HG02588 (cell line): ENCODE data around the gene DUSP1.

ENCODE experiments used
- ATAC-seq: cut with Tn5 transposase; IDR thresholded peaks from one replicate; pipeline ENCODE4 v1.9.1; 2021; ENCODE audit warnings: mild to moderate bottlenecking, moderate library complexity; ENCODE audit not compliant: unreplicated experiment

The DUSP1 gene

DNA sequence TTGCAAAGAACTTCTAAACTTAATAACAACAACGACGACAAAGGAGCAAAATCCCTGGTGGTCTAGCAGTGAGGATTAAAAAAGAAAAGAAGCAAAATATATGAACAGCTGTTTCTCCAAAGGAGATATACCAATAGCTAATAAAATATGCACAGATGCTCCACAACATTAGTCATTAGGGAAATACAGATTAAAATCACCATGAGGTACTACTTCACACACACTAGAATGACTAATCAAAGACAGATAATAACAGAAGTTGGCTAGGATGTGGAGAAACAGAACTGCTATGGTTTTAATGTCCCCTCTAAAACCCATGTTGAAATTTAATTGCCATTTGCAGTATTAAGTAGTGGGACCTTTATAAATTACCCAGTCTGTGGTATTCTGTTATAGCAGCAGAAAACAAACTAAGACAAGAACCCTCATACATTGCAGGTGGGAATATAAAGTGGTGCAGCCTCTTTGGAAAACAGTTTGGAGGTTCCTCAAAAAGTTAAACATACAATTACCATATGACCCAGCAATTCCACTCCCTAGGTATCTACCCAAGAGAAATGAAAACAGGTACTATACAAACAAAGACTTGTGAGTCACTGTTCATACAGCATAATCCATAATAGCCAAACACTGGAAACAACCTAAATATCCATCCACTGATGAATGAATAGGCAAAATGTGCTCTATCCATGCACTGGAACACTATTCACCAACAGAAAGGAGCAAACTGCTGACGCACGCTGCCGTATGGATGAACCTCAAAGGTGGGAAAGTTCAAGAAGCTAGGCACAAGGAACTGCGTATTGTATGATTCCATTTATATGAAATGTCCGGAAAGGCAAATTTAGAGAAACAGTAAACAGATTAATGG is 11.4 kb upstream of the DUSP1 start:
- ATAC-seq: no peak

DNA sequence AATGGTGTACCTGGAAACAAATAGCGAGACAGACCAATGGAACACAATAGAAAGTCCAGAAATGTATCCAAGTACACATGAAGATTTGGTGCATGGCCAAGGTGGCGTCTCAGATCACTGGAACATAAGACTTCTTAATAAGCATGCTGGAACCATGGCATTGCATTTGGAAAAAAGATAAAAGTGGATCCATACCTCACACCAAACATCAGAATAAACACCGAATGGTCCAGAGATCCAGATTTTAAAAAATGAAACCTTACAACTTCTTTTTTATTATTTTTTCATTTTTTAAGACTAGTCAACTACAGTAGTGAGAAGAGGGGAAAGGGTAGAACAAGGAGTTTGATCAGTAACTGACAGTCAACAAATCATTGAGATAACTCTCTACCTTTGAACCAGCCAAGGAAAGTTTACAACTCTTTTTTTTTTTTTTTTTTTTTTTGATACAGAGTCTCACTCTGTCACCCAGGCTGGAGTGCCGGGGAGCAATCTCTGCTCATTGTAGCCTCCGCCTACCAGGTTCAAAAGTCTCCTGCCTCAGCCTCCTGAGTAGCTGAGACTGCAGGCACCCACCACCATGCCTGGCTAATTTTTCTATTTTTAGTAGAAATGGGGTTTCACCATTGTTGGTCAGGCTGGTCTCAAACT is 8.8 kb upstream of the DUSP1 start:
- no peak for ATAC-seq

DNA sequence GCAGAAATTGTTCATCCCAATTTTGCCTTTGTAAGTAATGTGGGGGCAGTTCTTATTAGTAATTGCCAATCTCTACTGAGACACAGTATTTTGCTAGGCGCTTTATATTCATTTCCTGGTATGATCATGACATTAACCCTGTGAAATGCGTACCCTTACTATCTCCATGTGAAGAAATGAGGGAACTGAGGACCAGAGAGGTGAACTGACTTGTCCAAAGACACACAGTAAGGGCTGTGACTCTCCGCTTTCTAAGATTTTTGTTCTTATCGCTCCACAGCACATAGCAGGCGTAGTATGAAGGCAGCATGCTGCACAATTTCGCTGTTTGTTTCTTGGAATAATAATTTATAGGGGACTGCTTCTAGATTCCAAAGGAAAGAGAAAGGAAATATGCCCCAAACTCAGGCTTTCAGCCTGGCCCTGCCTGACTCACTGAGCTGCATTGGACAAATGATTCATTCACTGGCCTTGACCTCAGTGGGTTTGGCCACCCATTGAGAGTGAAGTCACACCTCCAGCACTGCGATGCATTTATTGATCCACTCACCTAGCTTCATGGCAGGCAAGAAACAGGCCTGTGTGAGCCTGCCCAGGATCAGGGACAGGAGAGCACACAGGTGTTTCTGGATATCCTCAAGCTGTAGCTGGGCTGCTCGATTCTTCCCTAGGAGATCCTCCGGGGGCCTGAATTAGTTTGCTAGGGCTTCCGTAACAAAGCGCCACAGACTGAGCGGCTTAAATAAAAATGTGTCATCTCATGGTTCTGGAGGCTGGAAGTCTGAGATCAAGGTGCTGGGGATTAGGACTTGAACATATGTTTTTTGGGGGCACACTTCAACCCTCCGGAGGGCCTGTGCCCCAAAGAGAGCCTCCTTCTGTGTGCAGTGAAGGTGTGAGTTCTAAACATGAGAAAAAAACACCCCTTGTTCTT is 7.2 kb upstream of the DUSP1 start:
- peak; percentile 17 for ATAC-seq

DNA sequence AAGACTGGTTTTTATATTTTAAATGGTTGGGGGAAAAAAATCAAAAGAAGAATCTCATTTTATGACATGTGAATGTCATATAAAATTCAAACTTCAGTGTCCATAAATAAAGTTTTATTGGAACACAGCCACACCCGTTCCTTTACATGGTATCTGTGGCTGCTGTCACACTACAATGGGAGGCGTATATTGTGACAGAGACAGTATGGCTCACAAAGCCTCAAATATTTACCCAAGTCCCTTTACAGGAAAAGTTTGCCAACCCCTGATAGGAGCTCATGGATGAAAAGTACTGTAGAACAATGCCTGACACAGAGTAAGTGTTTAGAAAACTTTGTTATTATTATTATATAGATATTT is 5.2 kb upstream of the DUSP1 start:
- no peak for ATAC-seq

DNA sequence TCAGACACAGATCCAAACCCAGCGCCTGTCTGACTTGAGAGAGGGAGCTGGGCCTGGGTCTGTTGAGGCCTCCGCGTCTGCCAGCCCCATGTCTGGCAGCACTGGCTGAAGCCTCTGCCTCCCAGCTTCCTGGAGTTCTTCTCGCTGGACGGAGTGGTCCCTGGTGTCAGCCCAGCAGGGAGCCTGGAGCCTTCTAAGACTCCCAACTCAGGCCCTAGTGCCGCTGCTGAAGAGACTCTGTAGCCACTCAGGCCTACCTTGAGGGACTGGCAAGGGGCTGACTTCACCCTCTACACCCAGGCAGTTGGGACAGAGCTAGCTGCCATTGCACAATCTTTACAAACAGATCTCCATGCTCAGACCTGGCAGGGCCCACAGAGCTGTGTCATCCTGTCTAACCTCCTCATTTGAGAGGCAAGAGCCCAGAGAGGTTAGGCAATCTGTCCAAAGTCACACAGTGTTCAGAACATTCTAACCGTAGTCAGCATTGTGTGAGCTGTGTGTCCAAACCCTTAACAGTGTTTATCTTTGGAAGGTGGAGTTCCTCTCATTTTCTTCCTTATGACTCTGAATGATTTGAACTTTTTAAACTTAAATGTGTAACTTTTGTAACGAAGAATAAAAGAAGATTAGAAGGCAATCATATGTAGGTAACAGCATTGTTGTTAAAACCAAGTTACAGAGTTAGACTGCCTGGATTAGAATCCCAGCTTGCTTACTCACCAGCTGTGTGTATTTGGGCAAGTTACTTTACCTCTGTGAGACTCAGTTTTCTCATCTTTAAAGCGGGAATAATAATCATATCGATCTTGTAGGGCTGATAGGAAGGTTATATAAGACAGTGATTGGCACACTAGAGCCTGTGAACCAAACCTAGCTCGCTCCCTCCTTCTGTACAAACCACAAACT is 4.6 kb upstream of the DUSP1 start:
- ATAC-seq: no peak

GRCh38 chr5:172774561-172775315 is 3.7 kb upstream of the DUSP1 start:
- no peak for ATAC-seq

DNA sequence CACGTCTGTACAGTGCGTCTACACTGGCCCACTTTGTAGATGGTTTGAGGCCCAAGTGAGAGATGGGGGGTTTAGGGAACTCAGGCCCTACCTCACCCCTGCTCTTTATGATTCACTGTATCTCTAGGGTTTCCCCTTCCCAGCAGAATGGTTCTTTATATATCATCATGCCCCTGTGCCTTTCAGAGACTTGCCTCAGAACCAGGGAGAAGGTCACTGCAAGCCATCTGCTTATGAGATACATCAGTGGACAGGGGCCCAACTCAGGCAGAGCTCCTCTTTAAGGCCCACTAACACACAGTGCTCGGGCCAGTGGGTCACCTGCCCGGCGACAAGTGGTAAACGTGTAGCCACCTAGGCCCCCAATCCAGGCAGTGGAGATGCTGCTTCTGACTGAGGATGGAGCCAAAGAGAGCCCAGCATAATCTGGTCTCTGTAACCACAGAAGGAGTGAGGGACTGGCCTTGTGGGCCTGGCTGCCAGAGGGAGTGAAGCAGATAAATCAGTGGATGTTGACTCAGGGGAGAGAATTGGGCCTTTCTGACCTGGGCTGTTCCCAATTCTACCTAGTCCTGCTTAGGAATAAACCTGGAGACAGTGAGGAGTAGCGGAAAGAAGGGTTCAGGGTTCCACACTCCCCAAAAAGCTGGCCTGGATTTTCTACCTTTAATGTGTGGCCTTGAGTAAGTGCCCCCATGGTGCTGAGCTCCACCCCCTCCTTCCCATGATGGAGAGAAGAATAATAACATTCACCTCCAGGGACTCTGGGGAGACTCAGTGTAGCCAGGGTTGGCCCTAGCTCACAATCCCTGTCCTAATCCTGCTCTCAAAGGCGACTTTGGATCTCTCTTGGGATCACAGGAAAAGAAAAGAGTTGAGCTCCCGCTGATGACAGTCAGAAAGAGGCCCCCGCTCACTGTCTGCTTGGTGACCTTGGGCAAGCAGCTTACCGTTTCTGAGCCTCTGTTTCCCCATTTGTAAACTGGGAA is 2.8 kb upstream of the DUSP1 start:
- no peak for ATAC-seq

- ATAC-seq: peak; percentile 18
Measured at GRCh38 chr5:172772112-172772906, 1.3 kb upstream of the DUSP1 start.

DNA sequence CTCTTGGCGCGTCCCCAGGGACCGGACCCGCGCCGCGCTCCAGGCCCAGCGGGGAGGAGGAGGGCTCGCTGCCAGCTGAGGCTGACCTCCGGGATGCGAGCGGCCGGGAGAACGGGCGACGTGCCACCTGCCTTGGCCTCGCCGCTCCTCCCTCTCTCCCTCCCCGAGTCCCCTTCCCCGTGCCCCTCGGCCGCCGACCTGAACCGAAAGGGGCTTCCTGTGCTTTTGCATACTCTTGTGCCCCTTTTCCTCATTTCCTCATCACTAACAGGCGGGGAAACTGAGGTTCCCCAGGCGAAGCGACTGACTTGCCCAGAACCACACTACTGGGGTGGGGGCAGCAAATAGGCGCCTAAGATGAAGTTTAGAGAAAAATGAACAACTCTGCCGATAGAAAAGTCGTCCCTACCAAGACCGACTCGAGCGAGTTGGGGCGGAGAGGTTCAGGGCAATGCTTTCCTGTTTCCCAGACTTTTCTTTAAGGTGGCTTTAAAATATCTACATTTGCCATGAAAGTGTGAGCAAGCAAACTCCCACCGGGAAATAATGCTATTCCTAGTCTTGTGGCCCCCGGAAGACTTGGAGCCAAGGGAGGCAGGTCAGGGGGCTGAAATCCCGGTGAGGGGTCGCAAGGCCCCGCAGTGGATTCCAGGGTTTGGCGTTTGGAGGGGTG is 580 bp upstream of the DUSP1 start:
- no peak for ATAC-seq

- no peak for ATAC-seq
Measured at GRCh38 chr5:172770374-172770674, 671 bp downstream of the DUSP1 start.

GRCh38 chr5:172769616-172770373 is 1.2 kb downstream of the DUSP1 start:
- ATAC-seq: no peak

DNA sequence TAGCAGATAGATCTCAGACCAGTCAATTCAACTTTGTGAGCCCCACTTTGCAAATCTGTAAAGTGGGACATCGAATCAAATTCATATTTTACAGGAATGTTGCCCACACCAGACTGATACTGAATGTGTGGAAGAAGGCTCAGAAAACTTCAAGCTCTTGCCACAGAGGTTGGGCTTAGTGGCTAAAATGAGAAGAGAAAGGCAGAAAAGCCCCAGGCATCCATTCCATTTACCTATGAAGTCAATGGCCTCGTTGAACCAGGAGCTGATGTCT is 1.7 kb downstream of the DUSP1 start:
- no peak for ATAC-seq

DNA sequence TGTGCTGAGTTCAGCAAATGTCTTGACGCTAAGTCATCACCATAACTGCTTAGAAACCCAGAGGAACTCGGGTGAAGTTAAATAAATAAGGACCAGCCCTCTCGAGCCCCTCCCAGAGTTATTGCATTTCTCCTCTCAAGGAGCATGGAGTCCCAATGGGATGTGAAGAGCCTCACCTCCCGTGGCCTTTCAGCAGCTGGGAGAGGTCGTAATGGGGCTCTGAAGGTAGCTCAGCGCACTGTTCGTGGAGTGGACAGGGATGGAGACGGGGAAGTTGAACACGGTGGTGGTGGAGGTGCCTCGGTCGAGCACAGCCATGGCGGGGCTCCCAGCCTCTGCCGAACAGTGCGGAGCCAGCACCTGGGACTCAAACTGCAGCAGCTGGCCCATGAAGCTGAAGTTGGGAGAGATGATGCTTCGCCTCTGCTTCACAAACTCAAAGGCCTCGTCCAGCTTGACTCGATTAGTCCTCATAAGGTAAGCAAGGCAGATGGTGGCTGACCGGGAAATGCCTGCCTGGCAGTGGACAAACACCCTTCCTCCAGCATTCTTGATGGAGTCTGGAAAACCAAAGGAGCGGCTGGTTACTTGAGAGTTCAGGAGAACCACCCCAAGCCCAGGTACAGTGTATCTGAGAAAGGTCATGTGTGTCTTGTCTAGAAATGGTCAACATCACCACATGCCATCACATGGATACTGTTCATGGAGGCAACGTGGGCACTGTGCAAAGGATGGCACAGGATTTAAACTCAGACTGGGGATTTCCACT is 2.2 kb downstream of the DUSP1 start:
- ATAC-seq: no peak

GRCh38 chr5:172768098-172768572 is 2.9 kb downstream of the DUSP1 start:
- no peak for ATAC-seq

DNA sequence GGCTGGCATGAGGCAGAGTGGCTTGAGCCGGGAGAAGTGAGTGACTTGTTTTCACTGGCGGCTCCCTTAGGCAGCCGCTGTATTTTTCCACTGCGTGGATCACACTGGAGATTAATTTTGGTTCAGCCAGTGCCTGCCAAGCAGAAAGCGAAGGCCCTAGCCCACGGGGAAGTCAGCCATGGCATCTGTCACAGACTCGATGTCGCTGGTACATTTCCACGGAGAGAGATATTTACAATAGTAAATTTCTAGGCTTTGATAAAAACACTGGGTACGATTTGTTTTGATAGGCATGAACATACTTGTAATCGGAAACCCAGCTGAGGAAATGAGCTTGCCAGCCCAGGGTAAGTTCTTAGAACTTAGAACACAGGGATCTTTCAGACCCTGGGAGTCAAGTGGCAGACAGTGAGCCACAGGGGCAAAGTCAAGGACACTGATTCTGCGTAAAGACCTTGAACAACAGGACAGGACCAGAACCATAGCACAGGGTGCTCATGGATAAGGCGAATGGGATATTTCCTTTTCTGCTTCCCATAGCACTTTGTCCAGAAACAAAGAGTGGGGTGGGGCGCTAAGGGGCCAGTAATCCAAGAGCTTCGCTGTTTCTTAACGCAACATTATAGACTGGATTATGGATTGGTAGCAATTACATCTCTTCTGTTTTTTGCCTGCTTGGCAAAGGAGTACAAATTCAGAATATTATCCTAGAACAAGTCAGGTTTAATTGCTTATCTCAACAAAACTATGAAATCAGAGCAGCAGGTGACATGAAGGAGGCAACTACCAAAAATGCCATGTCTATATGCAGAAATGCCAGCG is 4.5 kb downstream of the DUSP1 start:
- ATAC-seq: no peak
